ENCODE data around the gene ADORA1.

Gene ADORA1

GRCh38 chr1:203127666-203128430 is at the start of gene ADORA1:
ADORA1 (plus strand) TSS chr1:203127726; CDS start chr1:203128842, 1,116 bp downstream.
- no peak for DNase-seq (ENCODE audit: low read depth in 2 of 3, low spot score in 2 of 3)

- DNase-seq (ENCODE audit: low read depth in 2 of 3, low spot score in 2 of 3): no peak
Observed at GRCh38 chr1:203077956-203078355, 49.6 kb upstream of the ADORA1 start.

- no peak for DNase-seq (ENCODE audit: low read depth in 2 of 3, low spot score in 2 of 3)
Observed at GRCh38 chr1:203078478-203078877, 49.0 kb upstream of the ADORA1 start.

- no peak for DNase-seq (ENCODE audit: low read depth in 2 of 3, low spot score in 2 of 3)
Observed at GRCh38 chr1:203080456-203080855, 47.1 kb upstream of the ADORA1 start.

- DNase-seq (ENCODE audit: low read depth in 2 of 3, low spot score in 2 of 3): no peak
Observed at GRCh38 chr1:203081465-203082230, 45.9 kb upstream of the ADORA1 start.

- DNase-seq (ENCODE audit: low read depth in 2 of 3, low spot score in 2 of 3): no peak
Observed at GRCh38 chr1:203082231-203082505, 45.4 kb upstream of the ADORA1 start.

- no peak for DNase-seq (ENCODE audit: low read depth in 2 of 3, low spot score in 2 of 3)
Observed at GRCh38 chr1:203082571-203083462, 44.7 kb upstream of the ADORA1 start.

GRCh38 chr1:203083463-203083921 is 44.0 kb upstream of the ADORA1 start:
- DNase-seq (ENCODE audit: low read depth in 2 of 3, low spot score in 2 of 3): no peak

GRCh38 chr1:203084588-203085527 is 42.7 kb upstream of the ADORA1 start:
- peak in 1 of 3 experiments; percentile 38 for DNase-seq (ENCODE audit: low read depth in 2 of 3, low spot score in 2 of 3)

GRCh38 chr1:203085528-203086406 is 41.8 kb upstream of the ADORA1 start, which contains the start of gene MYOG:
MYOG (minus strand) TSS chr1:203086012; CDS start chr1:203085961, 51 bp downstream.
- DNase-seq (ENCODE audit: low read depth in 2 of 3, low spot score in 2 of 3): no peak

GRCh38 chr1:203086992-203087763 is 40.3 kb upstream of the ADORA1 start:
- no peak for DNase-seq (ENCODE audit: low read depth in 2 of 3, low spot score in 2 of 3)

GRCh38 chr1:203088441-203088840 is 39.1 kb upstream of the ADORA1 start:
- no peak for DNase-seq (ENCODE audit: low read depth in 2 of 3, low spot score in 2 of 3)

GRCh38 chr1:203089001-203089650 is 38.4 kb upstream of the ADORA1 start:
- no peak for DNase-seq (ENCODE audit: low read depth in 2 of 3, low spot score in 2 of 3)

GRCh38 chr1:203089651-203090045 is 37.9 kb upstream of the ADORA1 start:
- no peak for DNase-seq (ENCODE audit: low read depth in 2 of 3, low spot score in 2 of 3)

GRCh38 chr1:203090421-203091198 is 36.9 kb upstream of the ADORA1 start:
- no peak for DNase-seq (ENCODE audit: low read depth in 2 of 3, low spot score in 2 of 3)

GRCh38 chr1:203091199-203091477 is 36.4 kb upstream of the ADORA1 start:
- DNase-seq (ENCODE audit: low read depth in 2 of 3, low spot score in 2 of 3): no peak

- no peak for DNase-seq (ENCODE audit: low read depth in 2 of 3, low spot score in 2 of 3)
Observed at GRCh38 chr1:203091761-203092330, 35.7 kb upstream of the ADORA1 start.
